Activated CD4-positive, alpha-beta T cell treated with anti-CD3 and anti-CD28 coated beads, Interleukin-2, Interleukin-4, amounts not matched to agents 100 ng/mL and 50 ng/mL, durations not matched to agents 16 hours and 8 hours (primary cell): ENCODE data around the gene MBP.
"Not testable (repeated sequence)": the region's sequence is repeated elsewhere in the genome, so short reads cannot be mapped to it uniquely, and the experiment has no call there.

Experiments used
- DNase-seq: peaks from one replicate; pipeline ENCODE4 v3.0.0-alpha.2; 2020; ENCODE audit warnings: low spot score

Gene MBP

DNA sequence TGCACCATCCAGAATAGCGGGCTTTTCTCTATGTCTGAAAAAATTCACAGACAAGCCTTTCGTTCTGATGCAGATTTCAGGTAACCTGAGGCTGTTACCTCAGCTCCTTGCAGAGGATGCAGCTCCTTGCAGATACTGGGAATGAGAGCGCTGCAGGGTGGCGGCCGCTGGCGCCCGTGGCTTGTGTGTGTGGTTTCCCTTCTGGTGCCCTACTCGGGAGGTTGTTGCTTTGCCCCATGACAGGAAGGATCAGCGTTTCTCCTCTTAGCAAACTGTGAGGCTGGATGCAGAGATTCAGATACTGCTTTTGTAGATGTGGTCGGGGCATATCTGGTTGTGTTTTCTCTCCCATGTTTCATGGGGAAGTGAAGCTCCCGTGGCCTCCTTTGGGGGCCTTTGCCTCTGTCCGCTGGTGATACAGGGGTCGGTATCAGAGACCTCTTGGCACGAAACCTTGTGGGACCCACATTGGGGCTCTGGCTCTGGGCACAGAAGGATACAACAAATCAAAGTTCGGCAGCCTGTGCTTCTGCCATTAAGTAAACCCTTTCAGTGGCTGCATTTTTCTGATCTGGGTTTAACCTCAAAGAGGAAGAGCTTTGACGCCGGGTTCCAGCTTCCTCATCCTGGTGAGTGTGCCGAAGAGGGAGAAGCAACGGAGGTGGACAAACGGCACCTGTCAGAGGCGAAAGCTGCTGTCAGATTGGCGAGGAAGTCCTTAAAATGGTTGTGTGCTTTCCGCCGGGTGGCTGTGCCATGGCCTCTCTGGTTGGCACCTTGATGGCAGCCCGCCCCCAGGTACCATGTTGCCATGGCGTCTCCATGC lies 127.8 kb downstream of the MBP start:
- DNase-seq = no peak

DNA sequence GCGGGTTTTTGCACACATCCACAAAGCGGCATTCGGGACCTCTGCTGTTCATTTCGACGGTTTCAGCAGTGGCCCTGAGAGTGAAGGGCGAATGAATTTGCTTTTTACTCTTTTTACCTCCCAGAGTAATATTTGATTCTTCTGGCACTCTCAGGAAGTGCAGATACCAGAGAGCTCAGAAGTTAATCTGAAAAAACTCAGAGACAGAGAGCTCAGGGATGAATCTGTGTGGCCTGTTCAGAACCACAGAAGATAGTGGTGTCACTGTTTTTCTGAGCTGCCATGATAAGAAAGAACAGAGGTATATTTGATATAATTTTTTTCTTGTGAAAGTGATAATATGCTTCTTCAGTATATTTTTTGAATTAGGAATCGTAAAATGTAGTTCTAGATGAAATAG lies 129.3 kb downstream of the MBP start:
- no peak for DNase-seq

DNA sequence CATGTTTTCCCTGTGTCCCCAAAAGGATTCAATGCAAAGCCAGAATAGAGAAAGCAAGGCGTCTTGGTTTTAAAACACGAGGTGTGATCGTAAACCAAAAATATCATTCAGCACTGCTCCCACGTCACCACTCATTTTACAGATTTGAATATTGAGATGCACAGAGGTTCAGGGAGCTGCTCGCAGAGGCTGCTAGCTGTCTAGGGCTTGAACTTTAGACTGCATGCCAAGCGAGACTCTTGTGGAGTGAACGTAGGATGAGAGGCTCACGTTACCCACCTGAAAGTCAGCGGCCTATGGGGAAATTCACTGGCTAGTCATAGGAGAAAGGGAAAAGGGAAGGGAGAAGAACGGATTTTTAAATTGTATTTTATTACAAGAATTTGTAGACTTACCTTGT lies 130.1 kb downstream of the MBP start:
- no peak for DNase-seq

DNA sequence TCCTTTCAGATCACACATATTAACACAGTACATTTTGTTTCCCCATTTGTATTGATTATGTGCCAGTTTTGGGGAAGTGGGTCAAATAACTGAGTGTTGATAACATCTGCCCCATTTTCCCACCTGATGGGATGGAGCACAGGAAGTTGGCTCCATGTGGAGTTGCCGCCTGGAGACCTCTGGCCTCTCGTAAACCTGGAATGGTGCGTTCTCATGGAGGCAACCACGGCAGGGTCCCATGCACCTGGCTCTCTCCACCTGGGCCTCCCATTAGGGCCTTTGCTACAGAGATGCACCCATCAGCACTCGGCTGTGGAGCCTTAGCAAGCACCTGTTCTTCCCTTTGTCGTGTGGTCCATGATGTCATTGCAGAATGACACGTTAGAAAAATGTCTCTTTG lies 130.6 kb downstream of the MBP start:
- no peak for DNase-seq

GRCh38 chr18:77001041-77001440 lies 131.5 kb downstream of the MBP start:
- DNase-seq = no peak

DNA sequence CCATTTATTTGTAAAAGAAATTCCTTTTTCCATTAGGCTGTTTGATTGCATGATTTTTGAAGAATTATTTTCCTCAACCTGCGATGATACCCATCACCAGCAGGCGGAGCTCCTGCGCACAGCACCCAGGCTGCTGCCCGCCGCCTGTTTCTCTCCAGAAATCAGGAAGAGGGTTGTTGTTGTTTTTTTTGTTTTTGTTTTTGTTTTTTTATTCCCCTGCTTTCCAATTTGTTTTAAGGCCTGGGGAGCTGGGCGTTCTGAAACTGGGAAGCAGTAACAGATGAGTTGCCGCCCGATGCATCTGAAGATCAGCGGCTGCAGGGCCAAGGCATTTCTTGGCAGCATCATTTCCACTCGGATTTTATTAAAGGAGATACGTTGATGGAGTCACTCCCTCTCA lies 132.1 kb downstream of the MBP start:
- DNase-seq = peak; percentile 50

DNA sequence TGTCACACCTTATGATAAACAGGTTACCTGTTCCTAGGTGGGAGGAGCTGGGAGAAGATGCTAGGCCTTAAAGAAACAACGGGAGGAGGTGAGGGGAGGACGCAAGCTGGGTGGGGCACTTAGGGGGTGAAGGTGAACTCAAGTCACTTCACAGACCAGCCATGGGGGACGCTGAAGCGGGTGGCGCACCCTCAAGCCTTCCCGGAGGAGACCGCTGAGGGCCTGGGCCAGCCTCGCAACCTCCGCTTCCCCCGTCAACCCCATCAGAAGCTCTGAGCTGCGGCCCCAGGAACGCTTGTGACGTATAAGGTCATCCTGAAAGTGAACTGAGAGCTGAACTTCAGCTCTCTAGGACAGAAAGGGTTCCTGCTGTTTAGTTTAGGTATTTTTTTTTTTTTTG lies 133.5 kb downstream of the MBP start:
- DNase-seq = no peak

DNA sequence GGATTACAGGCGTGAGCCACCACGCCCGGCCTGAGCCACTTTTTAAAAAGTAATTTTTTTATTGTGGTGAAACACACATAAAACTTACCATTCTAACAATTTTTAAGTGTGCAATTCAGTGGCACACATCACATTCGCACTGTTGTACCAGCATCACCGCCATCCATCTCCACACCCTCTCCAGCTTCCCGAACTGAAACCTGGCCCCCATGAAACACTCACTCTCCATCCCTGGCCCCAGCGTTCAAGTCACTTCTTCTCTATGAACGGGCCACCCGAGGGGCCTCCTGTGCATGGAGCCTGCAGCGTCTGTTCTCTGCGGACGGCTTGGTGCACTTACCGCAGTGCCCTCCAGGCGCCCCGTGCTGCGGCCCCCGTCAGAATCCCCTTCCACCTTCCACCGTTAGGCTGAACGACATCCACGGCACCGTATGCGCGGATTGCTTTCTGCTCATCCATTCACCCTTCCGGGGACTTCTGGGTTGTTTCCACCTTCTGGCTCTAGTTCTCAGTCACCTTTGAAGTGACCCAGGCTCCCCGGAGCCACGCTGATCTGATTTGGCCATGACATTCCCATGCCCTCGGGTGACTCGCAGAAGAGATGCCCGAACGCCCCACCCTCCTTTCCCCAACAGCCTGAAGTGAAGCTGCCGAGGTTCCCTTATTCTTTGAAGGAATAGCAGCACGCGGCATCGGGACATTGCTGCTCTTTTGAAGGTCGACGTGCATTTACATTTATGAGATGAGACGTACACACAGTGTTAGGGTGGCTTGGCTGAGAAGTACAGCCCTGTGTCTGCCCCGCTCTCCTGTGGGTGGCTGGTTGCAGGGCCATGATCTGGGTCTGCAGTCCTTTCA lies 134.4 kb downstream of the MBP start:
- no peak for DNase-seq

- no peak for DNase-seq
These were observed 136.2 kb downstream of the MBP start for GRCh38 chr18:76996429-76996828.

DNA sequence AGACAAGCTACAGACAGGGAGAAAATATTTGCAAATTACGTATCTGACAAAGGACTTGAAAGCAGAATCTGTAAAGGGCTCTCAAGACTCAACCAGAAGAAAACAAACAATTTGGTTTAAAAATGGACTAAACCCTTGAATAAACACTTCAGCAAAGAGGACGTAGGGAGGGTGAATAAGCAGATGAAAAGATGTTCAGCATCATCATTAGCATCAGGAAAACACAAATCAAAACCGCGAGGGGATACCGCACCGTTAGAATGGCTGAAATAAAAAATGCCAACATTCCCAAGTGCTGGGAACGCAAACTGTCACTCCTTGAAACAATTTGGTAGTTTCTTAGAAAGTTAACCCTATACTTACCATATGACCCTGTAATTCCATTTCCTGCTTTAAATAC lies 136.7 kb downstream of the MBP start:
- no peak for DNase-seq

GRCh38 chr18:76994086-76994654 lies 138.4 kb downstream of the MBP start:
- DNase-seq = no peak

DNA sequence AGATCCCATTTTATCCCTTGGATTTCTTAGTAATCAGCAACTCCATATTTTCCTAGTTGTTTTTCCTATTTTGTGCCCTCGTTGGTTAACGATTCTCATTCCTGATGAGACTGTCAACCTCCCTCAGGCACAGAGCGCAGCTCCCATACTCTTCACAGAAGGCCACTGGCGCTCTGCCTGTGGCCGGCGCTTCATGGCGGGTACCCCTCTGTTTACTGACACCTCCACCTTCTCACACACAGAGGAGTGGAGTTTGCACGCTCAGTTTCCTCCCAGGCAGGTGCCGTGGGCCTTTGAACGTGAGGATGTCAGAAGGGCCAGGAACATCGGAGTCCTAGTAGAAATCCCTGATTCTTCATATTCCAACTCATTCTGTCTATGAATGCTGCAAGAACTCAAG lies 139.0 kb downstream of the MBP start:
- no peak for DNase-seq

DNA sequence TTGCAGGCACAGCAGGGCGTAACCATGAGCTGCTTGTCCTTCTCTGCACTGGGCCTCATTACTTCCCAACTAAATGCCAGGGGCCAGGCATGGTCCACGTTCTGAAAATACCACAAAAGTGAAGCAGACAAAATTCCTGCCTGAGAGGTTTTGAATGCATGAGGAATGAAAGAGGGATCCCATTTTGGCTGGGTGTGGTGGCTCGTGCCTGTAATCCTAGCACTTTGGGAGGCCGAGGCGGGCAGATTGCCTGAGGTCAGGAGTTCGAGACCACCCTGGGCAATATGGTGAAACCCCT lies 139.5 kb downstream of the MBP start:
- no peak for DNase-seq

DNA sequence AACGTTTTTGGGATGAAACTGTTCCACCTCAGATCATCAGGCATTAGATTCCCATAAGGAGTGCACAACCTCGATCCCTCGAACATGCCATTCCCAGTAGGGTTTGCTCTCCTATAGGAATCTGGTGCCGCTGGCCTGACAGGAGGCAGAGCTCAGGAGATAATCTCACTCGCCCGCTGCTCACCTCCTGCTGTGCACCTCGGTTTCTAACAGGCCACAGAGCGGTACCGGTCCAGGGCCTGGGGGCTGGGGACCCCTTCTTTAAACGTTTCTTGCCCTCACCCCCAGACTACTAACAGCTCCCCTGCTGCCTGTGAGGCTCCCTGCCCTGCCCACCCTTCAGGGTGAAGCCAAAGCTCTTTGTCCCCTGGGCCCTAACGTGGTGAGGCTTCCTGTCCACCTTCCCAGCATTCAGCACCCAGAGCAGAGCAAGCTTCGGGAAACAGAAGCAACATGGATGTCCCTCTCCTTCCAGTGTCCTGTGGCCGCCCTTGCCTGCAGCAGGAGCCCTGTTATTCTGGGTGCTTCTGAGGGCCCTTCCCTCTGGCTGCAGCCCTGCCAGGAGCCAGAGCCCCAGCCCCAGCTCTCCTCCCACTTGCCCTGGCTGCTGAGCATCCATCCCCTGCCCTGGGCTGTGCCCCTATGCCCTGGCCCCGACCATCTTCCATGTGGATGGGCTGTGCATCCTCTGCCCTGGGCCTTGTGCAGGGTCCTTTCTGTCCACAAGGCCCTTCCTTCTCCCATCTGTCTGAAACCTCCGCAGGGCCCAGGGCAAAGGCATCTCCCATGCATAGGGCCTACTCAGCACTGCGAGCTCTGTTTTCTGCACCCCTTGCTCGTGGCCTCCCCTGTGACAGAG lies 140.1 kb downstream of the MBP start:
- DNase-seq = no peak

- no peak for DNase-seq
These were observed 141.4 kb downstream of the MBP start for GRCh38 chr18:76991021-76991688.

DNA sequence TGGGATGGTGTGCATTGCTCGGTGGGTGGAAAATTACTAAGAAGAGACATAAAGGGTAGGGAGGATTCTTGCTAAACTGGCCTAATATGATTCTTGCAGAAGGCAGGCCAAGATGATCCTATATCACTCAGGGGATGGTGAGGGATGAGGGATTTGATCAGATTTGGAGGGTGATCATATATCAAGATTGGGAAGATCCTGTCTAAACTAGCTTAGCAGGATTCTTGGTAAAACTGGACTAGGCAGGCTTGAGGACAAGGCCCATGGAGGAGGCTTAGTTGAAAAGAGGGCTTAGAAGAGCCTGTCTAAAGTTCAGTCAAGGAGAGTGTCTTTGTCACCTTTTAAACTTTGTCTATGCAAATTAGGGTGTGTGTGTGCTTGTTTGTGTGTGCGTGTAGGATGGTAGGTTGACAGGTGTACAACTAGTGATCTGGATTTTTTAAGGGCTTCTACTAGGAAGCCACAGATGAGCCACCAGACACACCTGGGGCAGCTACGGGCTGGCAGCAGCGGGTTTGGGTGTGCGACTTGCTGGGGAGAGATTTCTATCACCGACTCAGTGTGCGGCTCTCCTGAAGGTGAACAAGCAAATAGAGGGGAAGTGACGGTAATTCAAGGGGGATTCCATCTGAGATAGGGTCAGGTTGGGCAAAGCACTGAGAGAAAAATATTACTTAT lies 142.1 kb downstream of the MBP start:
- DNase-seq = not testable (repeated sequence)

GRCh38 chr18:76989647-76990190 lies 142.9 kb downstream of the MBP start:
- no peak for DNase-seq

GRCh38 chr18:76988827-76989646 lies 143.5 kb downstream of the MBP start:
- peak; percentile 32 for DNase-seq

DNA sequence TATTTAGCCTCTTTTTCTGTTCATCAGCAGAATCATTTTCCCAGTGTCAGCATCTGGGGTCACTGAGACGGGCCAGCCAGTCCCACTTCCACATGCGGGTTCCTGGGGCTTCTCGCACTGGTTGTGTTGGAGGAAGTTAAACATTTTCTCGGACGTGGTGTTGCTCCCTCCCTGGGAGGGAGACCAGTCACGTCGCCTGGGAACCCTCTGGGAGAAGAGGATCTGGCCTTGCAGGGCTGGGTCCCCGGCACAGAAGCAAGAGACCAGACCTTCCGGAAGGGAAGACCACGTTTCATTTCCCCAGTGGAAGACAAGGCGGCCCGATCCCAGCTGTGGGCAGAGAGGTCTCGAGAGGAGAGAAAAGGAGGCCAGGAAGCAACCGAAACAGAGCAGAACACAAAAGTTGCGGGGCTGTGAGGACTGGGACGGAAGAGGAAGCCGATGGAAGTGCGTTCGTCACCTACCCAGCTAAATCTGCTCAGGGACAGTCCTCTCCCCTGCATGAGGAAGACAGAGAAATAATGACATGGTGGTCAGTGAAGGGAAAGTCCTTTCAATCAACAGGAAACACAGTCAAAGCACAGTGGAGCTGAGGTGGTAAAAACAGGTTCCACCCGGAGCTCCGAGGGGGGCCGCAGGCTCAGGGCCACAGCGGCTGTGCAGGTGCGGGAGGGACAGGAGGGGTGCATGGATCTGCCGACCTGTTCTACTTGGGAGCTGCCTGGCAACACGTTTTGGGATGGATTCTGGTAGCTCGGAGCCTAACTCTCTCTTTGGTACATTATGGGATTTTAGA lies 144.4 kb downstream of the MBP start:
- no peak for DNase-seq
